Measurements from ENCODE around the gene PLEKHG4B. TPM values are rescaled to one million over a fixed set of nuclear protein-coding genes. Genes with fewer than 3 reads are reported as not detected.

The PLEKHG4B gene
- total RNA-seq, 2 donors from 2014 or later: 0.08 to 0.48 TPM

DNA sequence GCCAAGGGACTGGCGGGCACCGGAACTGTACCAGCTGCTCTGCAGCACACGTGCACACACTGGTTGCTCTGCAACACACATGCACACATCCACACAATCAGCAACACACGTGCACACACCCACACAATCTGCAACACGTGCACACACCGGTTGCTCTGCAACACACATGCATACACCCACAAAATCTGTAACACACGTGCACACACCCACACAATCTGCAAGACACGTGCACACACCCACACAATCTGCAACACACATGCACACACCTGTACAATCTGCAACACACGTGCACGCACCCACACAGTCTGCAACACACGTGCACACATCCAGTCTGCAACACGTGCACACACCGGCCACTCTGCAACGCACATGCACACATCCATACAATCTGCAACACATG lies 17.9 kb downstream of the PLEKHG4B start:
- Histone ChIP-seq H3K4me1 (no peaks in the 10 kb centered on the region), H3K36me3 (no peaks in the 10 kb centered on the region), H3K4me3 (no peak overlapping the region), H3K27ac (no peak overlapping the region), H3K9me3 (no peaks in the 10 kb centered on the region), H3K27me3 (no peaks in the 10 kb centered on the region)
- DNase-seq (ENCODE audit: low spot score): no peak
- TF ChIP-seq, protein P1, sequence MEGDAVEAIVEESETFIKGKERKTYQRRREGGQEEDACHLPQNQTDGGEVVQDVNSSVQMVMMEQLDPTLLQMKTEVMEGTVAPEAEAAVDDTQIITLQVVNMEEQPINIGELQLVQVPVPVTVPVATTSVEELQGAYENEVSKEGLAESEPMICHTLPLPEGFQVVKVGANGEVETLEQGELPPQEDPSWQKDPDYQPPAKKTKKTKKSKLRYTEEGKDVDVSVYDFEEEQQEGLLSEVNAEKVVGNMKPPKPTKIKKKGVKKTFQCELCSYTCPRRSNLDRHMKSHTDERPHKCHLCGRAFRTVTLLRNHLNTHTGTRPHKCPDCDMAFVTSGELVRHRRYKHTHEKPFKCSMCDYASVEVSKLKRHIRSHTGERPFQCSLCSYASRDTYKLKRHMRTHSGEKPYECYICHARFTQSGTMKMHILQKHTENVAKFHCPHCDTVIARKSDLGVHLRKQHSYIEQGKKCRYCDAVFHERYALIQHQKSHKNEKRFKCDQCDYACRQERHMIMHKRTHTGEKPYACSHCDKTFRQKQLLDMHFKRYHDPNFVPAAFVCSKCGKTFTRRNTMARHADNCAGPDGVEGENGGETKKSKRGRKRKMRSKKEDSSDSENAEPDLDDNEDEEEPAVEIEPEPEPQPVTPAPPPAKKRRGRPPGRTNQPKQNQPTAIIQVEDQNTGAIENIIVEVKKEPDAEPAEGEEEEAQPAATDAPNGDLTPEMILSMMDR (IDR thresholded peaks at IDR 0.05): no peak

DNA sequence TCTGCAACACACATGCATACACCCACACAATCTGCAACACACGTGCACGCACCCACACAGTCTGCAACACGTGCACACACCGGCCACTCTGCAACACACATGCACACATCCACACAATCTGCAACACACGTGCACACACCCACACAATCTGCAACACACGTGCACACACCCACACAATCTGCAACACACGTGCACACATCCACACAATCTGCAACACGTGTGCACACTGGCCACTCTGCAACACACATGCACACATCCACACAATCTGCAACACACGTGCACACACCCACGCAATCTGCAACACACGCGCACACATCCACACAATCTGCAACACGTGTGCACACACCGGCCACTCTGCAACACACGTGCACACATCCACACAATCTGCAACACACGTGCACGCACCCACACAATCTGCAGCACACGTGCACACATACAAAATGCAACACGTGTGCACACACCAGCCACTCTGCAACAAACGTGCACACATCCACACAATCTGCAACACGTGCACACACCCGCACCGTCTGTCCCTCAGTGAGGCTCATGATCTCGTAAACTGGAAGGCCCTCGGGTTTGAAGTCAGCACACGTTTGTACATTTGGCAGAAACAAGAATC lies 18.4 kb downstream of the PLEKHG4B start:
- no peaks in the 10 kb centered on the region for H3K4me1 ChIP-seq
- H3K4me3 ChIP-seq: no peak overlapping the region
- no peaks in the 10 kb centered on the region for H3K36me3 ChIP-seq
- no peak overlapping the region for H3K27ac ChIP-seq
- H3K9me3 ChIP-seq: no peaks in the 10 kb centered on the region
- H3K27me3 ChIP-seq: no peaks in the 10 kb centered on the region
- TF ChIP-seq, protein P1 (IDR thresholded peaks at IDR 0.05): no peak
- DNase-seq (ENCODE audit: low spot score): no peak

DNA sequence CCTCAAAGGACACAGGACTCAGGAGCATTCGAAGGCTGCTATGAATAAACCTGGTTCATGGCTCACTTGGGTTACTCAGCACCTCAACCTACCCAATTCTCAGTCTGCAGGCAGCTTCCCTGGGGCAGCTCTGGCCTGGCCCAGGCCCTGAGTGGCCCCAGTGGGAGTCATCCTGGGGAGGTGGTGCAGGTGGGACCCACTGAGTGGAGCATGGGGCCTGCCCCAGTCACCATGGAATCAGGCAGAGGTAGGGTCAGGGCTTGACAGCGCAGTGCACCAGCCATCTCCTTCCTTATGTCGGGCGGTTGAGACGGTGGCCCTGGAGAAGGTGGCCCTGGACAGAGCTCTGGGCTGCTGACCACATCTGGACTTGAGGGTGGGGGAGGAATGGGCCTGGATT lies 19.2 kb downstream of the PLEKHG4B start:
- Histone ChIP-seq H3K4me1 (no peaks in the 10 kb centered on the region), H3K36me3 (no peaks in the 10 kb centered on the region), H3K27ac (no peak overlapping the region), H3K9me3 (no peaks in the 10 kb centered on the region), H3K27me3 (no peaks in the 10 kb centered on the region), H3K4me3 (no peak overlapping the region)
- DNase-seq (ENCODE audit: low spot score): no peak
- TF ChIP-seq, protein P1 (IDR thresholded peaks at IDR 0.05): no peak

DNA sequence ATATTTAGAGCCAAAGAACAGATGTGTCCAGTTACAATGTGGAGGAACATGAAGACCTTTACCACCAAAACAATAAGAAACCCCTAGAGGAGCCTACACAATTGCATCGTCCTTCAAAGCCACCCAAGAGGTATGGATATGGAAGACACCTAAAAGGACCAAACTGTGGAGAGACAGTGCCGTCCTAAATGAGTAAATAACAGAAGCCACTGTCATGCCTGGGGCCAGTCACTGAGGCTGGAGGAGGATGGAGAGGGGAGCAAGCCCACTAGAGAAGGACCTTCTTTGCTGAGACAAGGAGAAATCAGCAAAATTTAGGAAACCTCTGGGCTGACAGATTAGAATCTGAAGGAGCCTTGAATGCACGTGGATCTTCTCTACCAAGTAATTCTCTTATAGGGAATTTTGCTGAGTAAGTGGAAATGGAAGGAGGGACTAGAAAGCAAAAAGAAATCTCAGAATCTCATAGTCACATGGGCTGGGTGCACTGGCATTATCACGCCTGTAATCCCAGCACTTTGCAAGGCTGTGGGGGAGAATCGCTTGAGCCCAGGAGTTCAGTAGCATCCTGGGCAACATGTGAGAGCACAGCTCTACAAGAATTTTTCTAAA lies 27.6 kb downstream of the PLEKHG4B start:
- no peak overlapping the region for H3K27ac ChIP-seq
- no peaks in the 10 kb centered on the region for H3K27me3 ChIP-seq
- TF ChIP-seq, protein P1 (IDR thresholded peaks at IDR 0.05): no peak
- H3K4me1 ChIP-seq: no peaks in the 10 kb centered on the region
- H3K36me3 ChIP-seq: no peaks in the 10 kb centered on the region
- H3K9me3 ChIP-seq: peaks cover 0 to 16% of the 10 kb centered on the region in 2 donors
- DNase-seq (ENCODE audit: low spot score): no peak
- no peak overlapping the region for H3K4me3 ChIP-seq

DNA sequence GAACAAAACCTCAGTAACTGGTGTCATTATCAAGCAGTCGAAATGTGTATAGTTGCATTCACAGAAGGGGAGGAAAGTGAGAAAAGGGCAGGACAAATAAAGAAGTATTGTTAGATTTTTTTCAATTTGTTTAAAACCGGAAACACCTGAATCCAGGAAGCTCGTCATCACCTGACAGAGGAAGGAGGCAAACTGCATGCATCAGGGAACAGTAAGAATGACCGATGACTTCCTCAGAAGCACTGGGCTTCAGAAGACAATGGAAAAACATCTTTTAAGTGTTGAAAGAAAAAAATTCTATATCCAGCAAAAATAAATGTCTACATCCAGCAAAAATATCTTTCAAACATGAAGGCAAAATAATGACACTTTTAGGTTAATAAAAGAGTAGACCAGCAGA lies 29.5 kb downstream of the PLEKHG4B start:
- H3K27ac ChIP-seq: no peak overlapping the region
- H3K9me3 ChIP-seq: peaks cover 0 to 26% of the 10 kb centered on the region in 2 donors
- DNase-seq (ENCODE audit: low spot score): no peak

More for the DNA sequence above, 29.5 kb downstream of the PLEKHG4B start:
- Histone ChIP-seq H3K36me3 (no peaks in the 10 kb centered on the region), H3K27me3 (no peaks in the 10 kb centered on the region), H3K4me3 (no peak overlapping the region), H3K4me1 (no peaks in the 10 kb centered on the region)
- TF ChIP-seq, protein P1 (IDR thresholded peaks at IDR 0.05): no peak

All from right atrium auricular region (tissue), 2 donors.